RCC 7860 (cell line): ENCODE results near the gene ATP8B3.

ENCODE experiments used
- DNase-seq: peaks from one replicate; pipeline ENCODE4 v3.0.0-alpha.2; 2015; ENCODE audit warnings: low spot score
- FAIRE-seq: peaks from 2 replicates; lab custom pipeline; 2012; peaks lifted over from hg19 to GRCh38; lab: Jason Lieb, UNC

ATP8B3 gene

DNA sequence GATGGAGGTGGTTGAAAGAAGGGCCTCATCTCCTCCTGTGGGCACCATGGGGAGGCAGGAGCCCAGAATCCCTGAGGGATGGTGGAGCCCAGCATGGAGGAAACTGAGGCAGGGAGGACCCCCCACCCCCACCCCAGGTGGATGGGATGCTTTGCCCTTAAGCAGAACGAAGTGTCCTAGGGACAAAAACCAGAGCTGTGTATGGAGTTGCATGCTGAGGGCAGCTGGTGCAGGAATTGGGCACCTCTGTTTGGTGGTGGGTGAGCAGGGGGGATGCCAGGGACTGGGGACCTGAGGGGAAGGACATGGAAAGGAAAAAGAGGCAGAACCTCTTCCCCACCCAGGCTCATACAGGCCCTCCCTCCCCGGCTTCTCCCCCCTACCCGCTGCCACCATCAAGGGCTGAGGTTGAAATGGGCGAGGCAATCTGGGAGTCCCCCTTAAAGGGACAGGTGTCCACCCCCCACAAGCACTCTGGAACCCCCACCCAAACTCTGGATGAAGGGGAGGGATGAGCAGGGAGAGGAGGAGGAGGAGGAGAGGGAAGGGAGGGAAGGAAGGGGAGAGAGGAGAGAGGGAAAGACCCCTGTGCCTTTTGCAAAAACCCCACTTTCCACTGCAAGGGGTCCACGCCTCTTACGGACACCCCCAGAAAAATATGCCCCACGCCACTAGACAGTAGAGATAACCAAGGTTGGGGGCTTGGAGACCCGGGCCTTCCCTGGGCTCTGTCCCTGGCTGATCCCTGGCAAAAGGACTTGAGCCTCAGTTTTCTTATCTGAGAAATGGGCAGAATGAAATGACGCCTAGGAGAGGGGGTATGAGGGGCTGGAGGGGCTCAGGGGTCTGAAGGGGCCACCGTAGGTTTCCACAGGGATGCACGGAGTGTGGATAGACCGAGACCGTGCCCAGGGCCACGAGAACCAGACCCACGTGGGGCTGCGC, 52.8 kb downstream of the ATP8B3 start:
- FAIRE-seq (no peak), DNase-seq (no peak)

DNA sequence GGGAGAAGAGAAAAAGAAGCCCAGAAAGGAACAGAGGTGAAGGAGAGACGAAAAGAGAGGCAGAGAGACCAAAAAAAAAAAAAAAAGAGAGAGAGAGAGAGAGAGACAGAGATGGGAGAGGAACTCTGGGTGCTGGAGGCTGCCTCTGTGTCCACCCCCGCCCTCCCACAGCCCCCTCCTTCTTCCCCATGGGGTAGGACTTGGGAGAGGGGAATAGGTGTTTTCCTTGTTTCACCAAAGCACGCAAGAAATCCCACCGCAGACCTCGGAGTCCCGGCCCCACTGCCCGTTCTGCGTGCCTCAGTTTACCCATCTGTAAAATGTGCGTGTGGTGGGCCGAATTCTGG, 53.9 kb downstream of the ATP8B3 start:
- DNase-seq = no peak
- FAIRE-seq = no peak

DNA sequence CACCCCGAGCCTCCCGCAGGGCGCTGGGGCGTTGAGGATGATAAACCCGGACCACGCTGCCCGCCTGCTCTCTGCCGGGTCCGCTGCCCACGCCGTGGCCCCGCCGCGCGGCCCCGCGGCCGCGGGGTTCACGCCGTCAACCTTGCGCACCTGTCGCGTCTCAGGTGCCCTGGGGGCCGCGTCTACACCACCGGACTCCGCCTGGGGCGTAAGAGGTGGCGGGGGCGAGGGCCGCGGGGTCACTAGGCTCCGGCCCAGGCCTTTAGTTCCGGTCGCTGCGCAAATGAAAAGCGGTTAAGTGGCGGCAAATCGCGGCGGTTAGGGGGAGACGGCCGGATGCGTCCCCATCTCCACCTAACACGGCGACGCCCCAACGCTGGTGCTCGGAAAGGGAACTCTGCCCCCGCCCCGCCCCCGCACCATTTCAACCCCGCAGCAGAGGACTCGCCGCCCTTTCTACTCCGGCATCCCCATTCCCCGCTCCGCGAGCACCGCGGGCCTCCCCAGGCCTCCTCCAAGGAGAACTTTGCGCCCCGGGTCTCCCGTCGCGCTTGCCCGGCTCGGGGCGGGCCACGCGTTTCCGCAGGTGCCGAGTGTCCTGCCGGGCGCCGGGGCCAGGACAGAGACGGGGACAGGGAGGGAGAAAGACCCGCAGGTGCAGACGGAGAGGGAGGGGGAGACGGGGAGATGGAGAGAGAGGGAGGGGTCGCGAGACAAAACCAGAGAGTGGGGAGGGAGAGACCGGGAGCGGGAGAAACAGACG, 54.4 kb downstream of the ATP8B3 start:
- DNase-seq (no peak), FAIRE-seq (no peak)

DNA sequence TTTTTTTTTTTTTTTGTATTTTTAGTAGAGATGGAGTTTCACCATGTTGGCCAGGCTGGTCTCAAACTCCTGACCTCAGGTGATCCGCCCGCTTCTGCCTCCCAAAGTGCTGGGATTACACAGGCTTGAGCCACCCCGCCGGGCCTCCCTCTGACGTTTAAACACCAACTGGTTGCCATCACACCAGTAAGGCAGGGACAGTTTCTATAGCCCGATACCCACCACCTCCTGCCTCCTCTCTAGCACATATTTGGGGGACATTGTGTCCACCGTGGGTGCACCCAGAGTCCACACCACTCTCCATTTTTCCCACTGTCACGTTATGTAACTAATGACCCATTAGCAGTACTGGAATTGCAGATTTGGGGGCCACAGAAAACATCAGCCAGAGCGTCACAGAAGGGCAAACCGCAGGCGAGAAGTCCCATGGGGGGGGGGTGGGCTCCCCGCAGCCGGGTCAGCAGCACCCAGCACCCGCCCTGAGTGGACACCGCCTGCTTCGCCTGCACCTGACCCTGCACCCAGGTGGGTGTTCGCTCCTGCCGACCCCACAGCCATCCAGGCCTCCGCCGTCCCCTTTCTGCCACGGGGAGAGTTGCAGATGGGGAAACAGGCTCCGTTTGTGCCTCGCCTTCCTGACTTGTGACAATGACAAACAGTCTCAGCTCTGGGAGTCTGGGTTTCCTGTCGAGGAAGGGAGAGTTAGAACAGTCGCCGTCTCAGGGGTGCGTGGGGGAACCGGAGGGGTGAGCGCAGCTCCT, 55.2 kb downstream of the ATP8B3 start:
- DNase-seq (no peak), FAIRE-seq (no peak)

DNA sequence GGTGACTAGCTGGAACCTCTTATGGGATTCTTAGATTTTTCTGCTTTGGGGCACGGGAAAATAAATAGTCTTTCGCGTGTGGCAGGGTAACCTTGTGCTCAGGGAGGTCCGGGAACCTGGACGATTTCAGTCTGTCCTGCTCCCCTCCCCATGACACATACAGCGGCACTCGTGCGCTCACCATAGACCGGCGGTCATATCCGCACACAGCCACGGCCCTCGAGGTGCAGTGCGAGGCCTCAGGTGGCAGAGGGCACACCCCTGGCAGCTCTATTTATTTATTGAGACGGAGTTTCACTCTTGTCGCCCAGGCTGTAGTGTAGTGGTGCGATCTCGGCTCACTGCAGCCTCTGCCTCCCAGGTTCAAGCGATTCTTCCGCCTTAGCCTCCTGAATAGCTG, 55.8 kb downstream of the ATP8B3 start:
- no peak for DNase-seq
- FAIRE-seq = no peak

DNA sequence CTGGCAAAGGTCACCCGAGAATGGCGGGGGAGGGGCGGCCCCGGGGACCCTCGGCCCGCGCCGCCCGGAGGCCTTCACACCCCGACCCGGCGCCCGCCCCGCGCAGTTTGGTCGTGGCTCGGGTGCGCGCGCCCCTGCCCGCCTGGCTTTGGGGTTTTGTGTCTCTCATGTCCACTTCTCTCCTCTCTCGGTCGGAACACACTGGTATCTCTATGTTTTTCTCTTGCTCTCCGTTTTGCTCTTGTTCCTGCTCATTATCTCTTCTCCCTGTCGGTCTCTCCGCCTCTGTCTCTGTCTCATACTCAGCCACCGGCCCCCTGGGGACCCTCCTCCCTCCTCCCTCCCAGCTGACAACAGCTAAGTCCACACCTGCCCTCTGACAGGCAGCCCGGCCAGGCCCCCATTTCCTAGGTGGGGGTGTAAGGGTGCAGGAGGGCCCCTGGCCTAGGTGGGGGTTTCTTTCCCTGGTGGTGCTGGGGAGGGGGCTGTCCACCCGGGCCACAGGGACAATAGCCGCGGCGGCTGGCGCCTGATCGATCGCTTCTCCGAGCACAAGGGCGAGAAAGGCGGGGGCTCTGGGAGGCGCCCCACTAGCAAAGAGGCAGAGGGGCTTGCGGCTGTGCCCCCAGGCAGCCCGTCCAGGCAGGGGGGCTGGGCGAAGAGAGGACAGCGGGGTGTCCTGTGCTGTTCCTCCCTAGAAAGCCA, 56.5 kb downstream of the ATP8B3 start:
- no peak for DNase-seq
- no peak for FAIRE-seq

DNA sequence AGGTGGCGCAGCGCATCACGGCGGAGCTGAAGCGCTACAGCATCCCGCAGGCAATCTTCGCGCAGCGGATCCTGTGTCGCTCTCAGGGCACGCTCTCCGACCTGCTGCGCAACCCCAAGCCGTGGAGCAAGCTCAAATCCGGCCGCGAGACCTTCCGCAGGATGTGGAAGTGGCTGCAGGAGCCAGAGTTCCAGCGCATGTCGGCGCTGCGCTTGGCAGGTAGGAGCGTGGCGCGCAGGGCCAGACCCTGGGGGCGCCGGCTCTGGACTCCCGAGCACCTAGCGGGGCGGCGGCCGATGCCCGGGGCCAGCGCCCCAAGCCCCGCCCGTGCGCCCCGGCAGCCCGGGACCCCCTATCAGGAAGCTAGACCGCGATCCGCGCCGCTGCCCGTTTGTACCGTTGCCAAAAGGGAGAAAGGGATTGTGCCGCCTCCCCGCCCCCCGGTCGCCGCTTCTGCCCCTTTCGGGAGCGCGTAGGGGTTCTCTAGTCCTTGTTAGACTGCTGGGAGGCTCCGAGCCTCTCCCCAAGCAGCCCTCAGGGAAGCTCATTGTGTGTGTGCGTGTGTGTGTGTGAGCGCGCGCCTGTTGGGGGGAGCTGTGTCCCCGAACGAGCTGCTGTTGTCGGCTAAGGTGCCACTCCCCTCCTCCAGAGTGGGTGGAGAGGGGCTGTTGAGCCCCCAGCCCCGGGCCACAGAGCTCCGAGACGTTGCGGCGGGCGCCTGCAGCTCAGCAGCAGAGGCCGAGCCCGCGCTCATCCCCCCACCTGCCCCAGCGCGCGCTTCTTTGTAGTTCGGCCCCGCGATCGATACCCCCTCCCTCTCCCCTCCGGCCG, 57.2 kb downstream of the ATP8B3 start:
- FAIRE-seq (no peak), DNase-seq (no peak)

DNA sequence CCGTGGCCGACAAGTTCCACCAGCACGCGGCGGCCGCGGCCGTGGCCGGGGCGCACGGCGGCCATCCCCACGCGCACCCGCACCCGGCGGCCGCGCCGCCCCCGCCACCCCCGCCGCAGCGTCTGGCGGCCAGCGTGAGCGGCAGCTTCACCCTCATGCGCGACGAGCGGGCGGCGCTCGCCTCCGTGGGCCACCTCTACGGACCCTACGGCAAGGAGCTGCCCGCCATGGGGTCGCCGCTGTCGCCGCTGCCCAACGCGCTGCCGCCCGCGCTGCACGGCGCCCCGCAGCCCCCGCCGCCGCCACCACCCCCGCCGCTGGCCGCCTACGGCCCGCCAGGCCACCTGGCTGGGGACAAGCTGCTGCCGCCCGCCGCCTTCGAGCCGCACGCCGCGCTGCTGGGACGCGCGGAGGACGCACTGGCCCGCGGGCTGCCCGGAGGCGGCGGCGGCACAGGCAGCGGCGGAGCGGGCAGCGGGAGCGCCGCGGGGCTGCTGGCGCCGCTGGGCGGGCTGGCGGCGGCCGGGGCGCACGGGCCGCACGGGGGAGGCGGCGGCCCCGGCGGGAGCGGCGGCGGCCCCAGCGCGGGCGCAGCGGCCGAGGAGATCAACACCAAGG, 57.9 kb downstream of the ATP8B3 start:
- FAIRE-seq (no peak), DNase-seq (no peak)

DNA sequence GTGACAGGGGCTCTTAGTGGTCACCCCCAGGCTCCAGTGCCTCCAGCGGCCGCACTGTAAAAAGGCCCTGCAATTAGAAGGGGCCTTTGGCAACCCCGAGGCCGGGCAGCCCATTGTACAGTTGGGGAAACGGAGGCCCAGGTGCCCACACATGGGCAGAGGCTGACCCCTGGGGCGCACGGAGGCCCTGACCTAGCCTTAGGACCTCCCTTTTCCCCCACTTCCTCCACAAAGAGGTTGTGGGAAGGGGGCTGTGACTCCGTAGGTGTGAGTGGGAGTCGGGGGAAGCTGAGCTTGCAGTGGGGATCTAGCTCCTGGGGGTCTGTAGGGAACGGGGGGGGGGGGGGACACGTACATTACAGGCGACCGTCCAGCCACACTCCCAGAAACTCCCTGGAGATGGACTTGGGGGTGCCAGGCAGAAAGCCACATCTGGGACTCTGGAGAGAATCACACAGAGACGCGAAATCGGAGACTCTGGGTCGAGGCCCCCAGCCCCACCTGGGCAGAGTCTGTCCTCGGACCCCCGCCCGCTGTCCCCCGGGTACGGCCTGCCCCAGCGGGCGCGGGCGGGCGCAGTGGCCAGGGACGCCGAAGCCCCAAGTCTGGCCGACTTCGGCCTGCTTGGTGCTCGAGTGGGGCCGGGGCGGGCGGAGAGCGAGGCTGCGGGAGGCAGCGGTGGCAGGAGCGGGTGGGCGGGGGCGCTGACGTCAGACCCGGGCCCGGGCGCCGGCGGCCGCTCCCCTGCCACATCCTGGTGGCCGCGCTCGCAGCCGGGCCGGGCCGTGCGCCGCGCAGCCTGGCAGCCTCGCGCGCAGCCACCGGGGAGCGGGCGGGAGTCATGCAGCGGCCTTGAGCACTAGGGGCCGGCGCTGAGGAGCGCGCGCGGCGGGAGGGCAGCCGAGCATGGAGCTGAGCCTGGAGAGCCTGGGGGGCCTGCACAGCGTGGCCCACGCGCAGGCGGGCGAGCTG, 59.0 kb downstream of the ATP8B3 start, which contains the start of gene ONECUT3:
Gene ONECUT3, plus strand, starts transcription at position 750 of the 972 bp plus-strand sequence. Its CDS starts 157 bp downstream, at position 907.
- DNase-seq (no peak), FAIRE-seq (no peak)

DNA sequence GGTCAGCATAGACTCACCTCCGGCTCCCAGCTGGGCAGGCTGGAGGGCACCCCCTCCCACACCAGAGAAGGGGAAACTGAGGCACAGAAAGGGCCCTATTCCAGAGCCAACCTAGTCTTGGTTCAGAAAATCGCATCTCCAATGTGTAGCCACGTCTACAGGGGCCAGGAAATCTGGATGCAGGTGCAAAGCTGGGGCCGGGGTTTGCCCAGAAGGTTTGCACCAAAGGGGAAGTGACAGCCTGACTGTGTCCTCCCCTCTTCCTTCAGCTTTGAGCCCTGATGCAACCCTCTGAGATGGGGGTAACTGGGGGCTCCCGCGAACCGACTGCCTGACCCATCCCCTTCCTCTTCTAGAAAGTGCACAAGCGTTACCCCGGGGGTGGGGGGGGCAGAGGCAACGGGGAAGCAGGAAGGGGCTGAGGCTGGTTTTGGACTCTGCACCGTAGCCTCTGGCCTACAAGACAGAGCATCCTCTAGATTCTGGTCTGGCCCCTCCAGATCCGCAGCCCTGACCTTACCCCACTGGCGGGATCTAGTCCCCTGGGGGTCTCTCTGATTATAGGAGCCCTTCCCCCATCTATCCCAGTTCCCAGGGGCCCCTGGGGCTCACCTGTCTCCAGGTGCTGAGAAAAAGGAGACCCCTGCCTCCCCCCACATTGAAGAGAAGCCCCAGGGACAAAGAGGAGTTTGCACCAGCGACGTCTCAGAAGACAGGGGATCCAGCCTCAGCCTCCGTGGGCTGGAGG, 59.9 kb downstream of the ATP8B3 start:
- FAIRE-seq = no peak
- DNase-seq = no peak

DNA sequence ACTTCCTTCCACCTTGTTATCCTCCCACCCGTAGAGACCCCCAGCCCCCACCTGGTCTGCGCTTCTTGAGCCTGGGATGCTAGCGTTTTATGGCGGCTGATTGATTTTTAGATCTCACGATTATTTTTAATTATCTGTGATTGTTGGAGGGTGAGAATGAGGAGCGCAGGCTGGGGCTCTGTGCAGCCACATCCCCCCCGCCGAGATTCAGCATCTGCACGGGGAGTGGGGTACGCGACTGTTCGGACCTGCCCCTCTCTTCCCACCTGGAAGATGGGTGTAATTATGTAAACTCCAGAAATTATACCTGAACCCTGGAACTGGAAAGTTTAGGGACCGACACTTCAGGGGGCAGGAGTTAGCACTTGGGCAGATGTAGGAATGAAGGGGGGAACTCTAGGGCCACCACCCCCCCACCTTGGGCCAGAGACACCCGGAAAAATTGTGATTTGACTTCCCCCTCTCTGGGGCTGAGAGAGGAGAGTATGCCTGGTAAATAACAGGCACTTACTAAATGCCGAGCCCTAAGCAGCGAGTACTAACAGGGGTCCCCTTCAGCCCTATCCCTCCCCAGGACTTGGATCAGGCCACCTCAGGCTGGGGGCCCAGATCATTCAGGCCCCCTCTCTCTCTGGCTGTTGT, 60.6 kb downstream of the ATP8B3 start:
- FAIRE-seq = no peak
- DNase-seq = no peak

DNA sequence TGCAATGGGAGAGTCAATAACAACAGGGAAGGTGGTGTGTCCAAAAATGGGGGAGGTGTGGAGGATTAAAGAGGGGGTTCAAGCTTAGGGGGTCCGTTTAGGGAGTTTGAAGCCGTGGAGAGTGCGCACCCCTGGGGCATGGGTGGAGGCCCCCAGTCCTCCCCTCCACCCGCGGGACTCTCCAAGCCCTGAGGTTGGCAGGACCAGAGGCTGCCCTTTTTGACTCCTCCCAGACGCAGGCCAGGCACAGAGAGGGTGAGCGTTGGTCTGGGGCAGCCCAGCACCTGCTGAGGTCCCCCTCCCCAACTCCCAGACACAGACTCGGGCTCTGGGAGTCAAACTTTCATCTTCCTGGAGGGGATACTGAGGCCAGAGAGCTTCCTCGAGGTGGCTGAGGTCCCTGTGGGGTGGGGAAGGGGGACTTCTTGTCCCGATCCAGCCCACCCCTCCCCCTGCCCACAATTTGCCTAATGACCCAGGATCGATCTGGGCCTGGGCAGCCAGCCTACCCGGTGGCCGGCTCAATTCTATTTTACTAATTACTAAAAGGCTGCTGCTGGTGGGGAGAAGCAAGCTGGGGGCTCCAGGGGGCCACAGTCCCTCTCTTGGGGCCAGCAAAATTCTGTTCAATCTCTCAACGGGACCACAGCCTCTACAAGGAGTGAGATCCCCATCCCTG, 61.6 kb downstream of the ATP8B3 start:
- FAIRE-seq (no peak), DNase-seq (no peak)

DNA sequence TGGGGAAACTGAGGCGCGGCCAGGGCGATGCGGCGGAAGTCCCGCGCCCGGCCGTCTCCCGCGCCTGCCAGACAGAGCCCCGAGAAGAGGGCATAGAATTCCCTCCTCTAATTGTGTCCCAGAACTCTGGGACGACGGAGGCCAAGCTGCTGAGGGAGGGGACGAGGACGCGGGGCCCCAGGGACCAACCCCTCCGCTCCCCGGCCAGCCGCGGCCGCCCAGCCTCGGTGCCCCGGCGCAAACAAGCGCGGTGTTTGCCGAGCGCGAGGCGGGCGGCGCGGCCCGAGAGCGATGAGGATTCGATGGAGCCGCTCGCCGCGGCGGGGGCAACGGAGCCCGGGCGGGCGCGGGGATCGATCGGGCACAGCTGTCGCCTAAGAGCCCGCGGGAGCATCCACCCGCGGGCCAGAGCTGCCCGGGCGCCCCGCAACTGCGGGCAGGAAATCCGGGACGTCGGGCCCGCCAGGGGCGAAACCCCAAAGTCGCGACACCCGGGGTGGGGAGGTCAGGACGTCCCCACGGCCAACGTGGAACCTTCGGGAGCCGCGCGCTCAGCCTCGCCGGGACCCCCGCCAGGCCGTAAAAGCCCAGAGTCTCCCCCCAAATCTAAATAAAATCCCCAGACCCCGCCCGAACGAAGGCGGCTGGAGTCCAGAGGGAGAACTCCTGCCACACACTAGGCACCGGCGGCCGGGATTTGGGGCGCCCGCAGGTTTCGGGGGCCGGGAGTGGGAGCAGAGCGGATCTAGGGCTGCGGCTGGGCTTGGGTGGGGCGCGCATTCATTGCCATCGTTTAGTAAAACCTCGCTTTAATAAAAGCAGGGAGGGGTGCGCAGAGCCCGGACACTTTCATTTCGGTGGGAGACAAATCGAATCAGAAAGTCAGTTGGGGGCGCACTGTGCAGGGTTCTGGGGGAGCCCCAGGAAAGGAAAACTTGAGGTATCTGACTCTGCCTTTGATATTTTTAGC, 62.4 kb downstream of the ATP8B3 start:
- DNase-seq (no peak), FAIRE-seq (no peak)

DNA sequence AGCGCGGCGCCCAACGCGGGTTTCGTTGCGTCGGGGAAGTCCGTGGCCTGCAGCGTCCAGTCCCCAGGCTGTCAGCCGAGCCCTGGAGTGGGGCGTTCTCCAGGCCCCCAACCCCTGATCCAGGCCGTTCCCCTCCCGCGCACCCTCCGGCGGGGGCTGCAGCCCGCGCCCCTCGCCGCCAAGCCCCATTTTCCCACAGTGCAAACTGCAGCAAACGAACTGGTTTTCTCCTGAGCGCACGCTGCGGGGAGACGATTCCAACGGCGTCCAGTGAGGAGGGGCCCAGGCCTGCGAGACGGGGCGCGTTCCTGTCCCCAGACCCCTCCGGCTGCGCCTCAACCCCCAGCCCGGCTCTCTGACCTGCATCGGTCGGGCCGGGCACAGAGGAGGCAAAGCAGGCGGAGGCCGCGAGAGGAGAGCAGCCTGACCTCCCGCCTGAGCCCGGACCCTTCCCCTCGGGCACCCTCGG, 63.2 kb downstream of the ATP8B3 start:
- DNase-seq (no peak), FAIRE-seq (no peak)
